GM12878 (cell line): ENCODE measurements around the gene TRPM3. TPM values are rescaled to one million over a fixed set of nuclear protein-coding genes. Genes with fewer than 3 reads are reported as not detected.

Experiments used
- ATAC-seq: fragments of 200-7000 bp; cut with Tn5 transposase; 3 replicates; pipeline ENCODE4 v1.9.1; 2020; ENCODE audit warnings: mild to moderate bottlenecking, moderate library complexity
- BruUV-seq: library from RNA; stranded (reverse); fragments of 400-500 nt; replicated peaks from 2 replicates; lab custom pipeline; 2021; lab: Mats Ljungman, UMichigan
- CTCF ChIA-PET: fragments of 300-600 bp; sonication (Branson Sonifier 250); formaldehyde crosslinking; extraction: SDS; loops from one replicate; lab custom pipeline; 2021; ENCODE audit warnings: inconsistent platforms; lab: Yijun Ruan, JAX
- POLR2A ChIA-PET: fragments of 350-600 bp; formaldehyde crosslinking; extraction: SDS; loops from one replicate; lab custom pipeline; 2021; ENCODE audit warnings: inconsistent platforms; lab: Charles Lee
- RAD21 ChIA-PET: fragments of 300-600 bp; sonication (Branson Sonifier 250); formaldehyde crosslinking; loops from one replicate; lab custom pipeline; 2023; ENCODE audit warnings: antibody characterized with exemption; ENCODE audit not compliant: unreplicated experiment; lab: Charles Lee
- SMC1A ChIA-PET: fragments of 300-600 bp; sonication (Branson Sonifier 250); formaldehyde crosslinking; loops from one replicate; lab custom pipeline; 2023; ENCODE audit not compliant: unreplicated experiment, uncharacterized antibody; lab: Charles Lee
- DNase-seq: peaks from one replicate; pipeline ENCODE4 v3.0.0-alpha.2; 2011; ENCODE audit warnings: low read depth, low spot score
- FAIRE-seq: peaks from 3 replicates; lab custom pipeline; 2011; peaks lifted over from hg19 to GRCh38; lab: Jason Lieb, UNC
- H2AFZ ChIP-seq: 2 replicates; pipeline ENCODE4 v1.6.0; 2011; ENCODE audit warnings: low read depth, low read length, control low read depth; ENCODE audit not compliant: control insufficient read depth
- H3K27ac ChIP-seq: 2 replicates; pipeline ENCODE4 v1.5.1; 2011; ENCODE audit warnings: control low read depth; ENCODE audit not compliant: control insufficient read depth, insufficient read depth
- H3K27me3 ChIP-seq, 2 experiments: replicated peaks in 1 of 2; 2 replicates each; pipeline versions ENCODE4 v1.6.0 to v1.6.1; 2011; ENCODE audit warnings: low read length in 1 of 2; ENCODE audit not compliant: control insufficient read depth in 2 of 2, insufficient read depth in 2 of 2
- H3K36me3 ChIP-seq, 2 experiments: 2 replicates each; pipeline ENCODE4 v1.5.1; 2011; ENCODE audit warnings: low read length in 1 of 2; ENCODE audit not compliant: control insufficient read depth in 2 of 2, insufficient read depth in 2 of 2
- H3K4me1 ChIP-seq: 2 replicates; pipeline ENCODE4 v1.6.1; 2011; ENCODE audit warnings: mild to moderate bottlenecking, low read length, moderate library complexity, mixed read lengths; ENCODE audit not compliant: control insufficient read depth, insufficient read depth
- H3K4me2 ChIP-seq: 2 replicates; pipeline ENCODE4 v1.6.0; 2011; ENCODE audit warnings: control low read depth; ENCODE audit not compliant: control insufficient read depth, insufficient read depth
- H3K4me3 ChIP-seq: fragments of 200-600 bp; sonication (generic); 2 replicates; pipeline ENCODE4 v1.5.1; 2016
- H3K79me2 ChIP-seq: 2 replicates; pipeline ENCODE4 v1.6.0; 2011; ENCODE audit warnings: low read length; ENCODE audit not compliant: control insufficient read depth, insufficient read depth
- H3K9ac ChIP-seq: 2 replicates; pipeline ENCODE4 v1.8.0; 2011; ENCODE audit warnings: low read length, control low read depth, mixed read lengths; ENCODE audit not compliant: control insufficient read depth, insufficient read depth
- H3K9me3 ChIP-seq: replicated peaks from 3 replicates; pipeline ENCODE4 v1.5.1; 2011; ENCODE audit warnings: mild to moderate bottlenecking, low read length; ENCODE audit not compliant: control insufficient read depth, insufficient read depth
- H4K20me1 ChIP-seq: 2 replicates; pipeline ENCODE4 v1.6.0; 2011; ENCODE audit not compliant: control insufficient read depth, insufficient read depth
- ASH2L ChIP-seq: fragments of 300-600, 200-600 bp; sonication (generic); IDR thresholded peaks from 2 replicates; pipeline ENCODE4 v1.6.1; 2017; ENCODE audit warnings: low read depth, mild to moderate bottlenecking, borderline replicate concordance
- CHD4 ChIP-seq: fragments of 200-600 bp; sonication (generic); IDR thresholded peaks from 2 replicates; pipeline ENCODE4 v1.6.1; 2016; ENCODE audit warnings: mild to moderate bottlenecking
- E4F1 ChIP-seq: fragments of 450-650 bp; IDR thresholded peaks from 2 replicates; pipeline ENCODE4 v1.6.1; 2018; ENCODE audit warnings: borderline replicate concordance, mild to moderate bottlenecking; ENCODE audit not compliant: partially characterized antibody
- JUNB ChIP-seq: IDR thresholded peaks from 2 replicates; pipeline ENCODE4 v1.6.1; 2016; ENCODE audit warnings: antibody characterized with exemption, mild to moderate bottlenecking
- KDM1A ChIP-seq: fragments of 200-600 bp; sonication (generic); IDR thresholded peaks from 2 replicates; pipeline ENCODE4 v1.6.1; 2016; ENCODE audit warnings: borderline replicate concordance
- MAX ChIP-seq: IDR thresholded peaks from 2 replicates; pipeline ENCODE4 v1.6.1; 2012; ENCODE audit warnings: low read depth, low read length, improper control_type of control experiment
- MXI1 ChIP-seq: fragments of 150-350 bp; IDR thresholded peaks from 2 replicates; pipeline ENCODE4 v1.6.1; 2011; ENCODE audit warnings: low read depth, mild to moderate bottlenecking, inconsistent platforms, low read length, improper control_type of control experiment
- PAX8 ChIP-seq: fragments of 450-650 bp; IDR thresholded peaks from 2 replicates; pipeline ENCODE4 v1.6.1; 2017; ENCODE audit warnings: mild to moderate bottlenecking, moderate library complexity
- SMAD1 ChIP-seq: fragments of 450-650 bp; IDR thresholded peaks from 2 replicates; pipeline ENCODE4 v1.6.1; 2018; ENCODE audit warnings: mild to moderate bottlenecking, low read depth; ENCODE audit not compliant: partially characterized antibody
- SMARCA5 ChIP-seq: fragments of 450-650 bp; IDR thresholded peaks from 2 replicates; pipeline ENCODE4 v1.6.1; 2017; ENCODE audit warnings: mild to moderate bottlenecking
- SPI1 ChIP-seq: IDR thresholded peaks from 2 replicates; pipeline ENCODE4 v1.6.1; 2011; ENCODE audit warnings: low read depth, mild to moderate bottlenecking, low read length, moderate library complexity, borderline replicate concordance; ENCODE audit not compliant: insufficient read depth
- STAT1 ChIP-seq: fragments of 450-650 bp; conservative IDR thresholded peaks from 2 replicates; pipeline ENCODE4 v1.6.1; 2014; ENCODE audit warnings: antibody characterized with exemption, mild to moderate bottlenecking
- TCF7 ChIP-seq: IDR thresholded peaks from 2 replicates; pipeline ENCODE4 v1.6.1; 2014; ENCODE audit warnings: antibody characterized with exemption, borderline replicate concordance
- USF2 ChIP-seq: IDR thresholded peaks from 2 replicates; pipeline ENCODE4 v1.6.1; 2011; ENCODE audit warnings: low read depth, low read length, improper control_type of control experiment, borderline replicate concordance
- ZBTB4 ChIP-seq: fragments of 450-650 bp; formaldehyde crosslinking; IDR thresholded peaks from 2 replicates; pipeline ENCODE4 v1.4.0; 2022; ENCODE audit warnings: mild to moderate bottlenecking, moderate library complexity
- ZNF24 ChIP-seq: fragments of 450-650 bp; IDR thresholded peaks from 2 replicates; pipeline ENCODE4 v1.6.1; 2017; ENCODE audit warnings: antibody characterized with exemption, mild to moderate bottlenecking
- ZZZ3 ChIP-seq: IDR thresholded peaks from 2 replicates; pipeline ENCODE4 v1.6.1; 2011; ENCODE audit warnings: low read depth; ENCODE audit not compliant: control insufficient read depth, insufficient read length
- WGBS: methylation state at CpG from one replicate; pipeline ENCODE4 v1.1.6; 2016; ENCODE audit warnings: low lambda C conversion rate; ENCODE audit not compliant: insufficient replicate concordance, insufficient coverage; ENCODE audit errors: missing lambda C conversion rate; 5-methylcytosine and 5-hydroxymethylcytosine counted together
- in situ Hi-C: fragments of 300-500 bp; cut with MboI; formaldehyde crosslinking; loops from 9 replicates; pipeline ENCODE4 v1.14.3; 2018; ENCODE audit warnings: mixed read lengths
- intact Hi-C: fragments of 100-400 bp; cut with micrococcal nuclease; formaldehyde crosslinking; loops from one replicate; pipeline ENCODE4 v1.14.2; 2022; ENCODE audit not compliant: unreplicated experiment
- polyA plus RNA-seq, 11 experiments: library from polyadenylated mRNA; depleted of rRNA in 4 of 11; unstranded in 6 of 11; stranded (reverse) in 5 of 11; fragments of >200 nt; fragmentation: Nextera tagmentation in 4 of 11; fragmentation: Illumina TruSeq in 1 of 11; extraction: Ambion mirVana in 4 of 11; extraction: Trizol in 1 of 11; gene quantifications; 1 replicate in 1 of 11; 2 replicates in 10 of 11; pipeline versions ENCODE4 v1.2.1 to v1.2.3, GENCODE V29; 2011 to 2016; ENCODE audit warnings: inconsistent platforms in 2 of 11, missing spikeins in 2 of 11, low read depth in 1 of 11
- total RNA-seq, 4 experiments: library from RNA; depleted of rRNA in 3 of 4; stranded (reverse); fragments of >200 nt in 3 of 4; fragmentation: Illumina TruSeq in 1 of 4; extraction: Trizol in 1 of 4; gene quantifications; 2 replicates each; pipeline versions ENCODE4 v1.2.1 to v1.2.3, GENCODE V29; 2013 to 2021

Gene TRPM3
- total and polyA plus RNA-seq, 10 of the 15 experiments (the other 5 are each of a cell fraction or from before 2014, with no cell fraction given), result not detected

- TF ChIP-seq ZBTB4 (CRISPR knock-in tag) (no peak), SMARCA5 (no peak), ZNF24 (no peak), SMAD1 (no peak)
Measured at GRCh38 chr9:70802206-70802605, 319.2 kb downstream of the TRPM3 start (continued).

- 9% methylated on average over 4 of the region's 4 CpGs for WGBS
- FAIRE-seq, result no peak
- CTCF ChIA-PET, result no interaction called here
Measured at GRCh38 chr9:70801181-70801829, 320.1 kb downstream of the TRPM3 start.

More at GRCh38 chr9:70801181-70801829, 320.1 kb downstream of the TRPM3 start:
- H3K27me3 ChIP-seq, result no peaks in the 10 kb centered on the region
- no peaks in the 10 kb centered on the region for H4K20me1 ChIP-seq
- H3K27ac ChIP-seq, result no peak overlapping the region
- ChIA-PET SMC1A (interaction anchor here (0.6 kb wide), 1 partner anchor 11 kb away, joined by 3 read pairs; no protein-coding TSS in a partner anchor), RAD21 (no interaction called here), POLR2A (no interaction called here)
- H3K4me1 ChIP-seq, result no peaks in the 10 kb centered on the region
- in situ Hi-C loops, result no loop called here
- DNase-seq, result no peak
- no peak overlapping the region for H3K4me3 ChIP-seq
- intact Hi-C loops, result no loop called here
- no peaks in the 10 kb centered on the region for H3K79me2 ChIP-seq
- no TSS peak for BruUV-seq
- no peak overlapping the region for H2AFZ ChIP-seq
- no peak overlapping the region for H3K9ac ChIP-seq
- H3K9me3 ChIP-seq, result no peaks in the 10 kb centered on the region
- ATAC-seq, result no peak
- TF ChIP-seq STAT1, result no peak
- TF ChIP-seq E4F1, result no peak
- TF ChIP-seq USF2, result no peak
- TF ChIP-seq MAX, result no peak
- TF ChIP-seq KDM1A, result no peak
- TF ChIP-seq SPI1, result no peak
- TF ChIP-seq ASH2L, result no peak
- TF ChIP-seq PAX8, result no peak
- TF ChIP-seq ZNF24, result no peak
- TF ChIP-seq TCF7, result no peak
- TF ChIP-seq ZZZ3, result no peak
- no peak for TF ChIP-seq JUNB
- TF ChIP-seq MXI1, result no peak
- TF ChIP-seq CHD4, result no peak
- H3K36me3 ChIP-seq, result no peaks in the 10 kb centered on the region
- no peak overlapping the region for H3K4me2 ChIP-seq
